Erythroblast (primary cell): ENCODE data around the gene CFAP43.
A peak's percentile ranks its signal among the peaks of the same experiment; 100 is the strongest.

Experiments
- DNase-seq, 2 experiments: peaks; one replicate each; lab custom pipeline; 2025; lab: John Stamatoyannopoulos, UW
- GATA1 ChIP-seq: IDR thresholded peaks from 2 replicates; pipeline ENCODE4 v1.6.1; 2011; ENCODE audit warnings: low read depth, mild to moderate bottlenecking, control low read depth, low read length, moderate library complexity
- POLR2A ChIP-seq: IDR thresholded peaks from 2 replicates; pipeline ENCODE4 v1.6.1; 2011; ENCODE audit warnings: mild to moderate bottlenecking, low read length

The CFAP43 gene

GRCh38 chr10:104098358-104098925 is 133.7 kb downstream of the CFAP43 start:
- DNase-seq, result no peak
- TF ChIP-seq POLR2A, result no peak
- no peak for TF ChIP-seq GATA1

- DNase-seq, result no peak
- no peak for TF ChIP-seq GATA1
Observed at GRCh38 chr10:104096692-104097091, 135.5 kb downstream of the CFAP43 start.

GRCh38 chr10:104092749-104093148 is 139.4 kb downstream of the CFAP43 start:
- no peak for DNase-seq
- no peak for TF ChIP-seq POLR2A
- TF ChIP-seq GATA1, result no peak

DNA sequence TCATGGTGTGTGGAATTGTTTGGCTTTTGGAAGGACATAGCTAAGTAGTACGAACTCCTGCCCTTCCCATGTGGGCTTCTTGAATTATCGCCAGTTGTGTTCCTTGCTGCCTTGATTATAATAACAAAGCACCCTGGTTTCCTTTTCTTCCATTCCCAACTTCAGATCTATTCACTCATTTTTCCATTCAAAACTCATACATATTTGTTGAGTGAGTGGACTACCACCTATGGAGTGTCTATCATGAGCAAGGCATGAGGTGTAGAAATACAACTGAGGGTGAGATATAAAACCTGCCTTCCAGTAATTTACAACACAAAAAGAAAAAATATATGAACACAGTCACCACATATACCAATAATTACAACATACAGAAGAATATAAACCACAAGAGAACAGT is 141.6 kb downstream of the CFAP43 start:
- TF ChIP-seq POLR2A (no peak), GATA1 (no peak)
- no peak for DNase-seq

DNA sequence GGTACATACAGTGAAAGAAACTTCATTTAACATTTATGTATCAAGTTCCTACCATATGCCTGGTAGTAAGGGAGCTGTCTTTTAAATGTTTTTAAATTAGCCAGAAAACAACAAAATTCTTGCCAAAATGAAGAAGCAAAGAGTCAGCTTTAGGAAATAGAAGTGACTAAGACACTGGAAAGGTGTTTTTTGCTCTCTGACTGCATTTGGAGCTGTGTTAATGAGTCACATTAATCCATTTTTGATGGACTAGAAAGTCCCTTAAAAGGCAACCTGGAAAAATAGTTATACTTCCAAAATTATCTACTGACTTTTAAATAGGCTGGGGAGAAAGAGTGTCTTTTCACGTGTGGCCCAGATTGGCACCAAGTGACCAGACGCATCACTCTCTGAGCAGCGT is 142.5 kb downstream of the CFAP43 start:
- TF ChIP-seq POLR2A, result no peak
- TF ChIP-seq GATA1, result no peak
- DNase-seq, result no peak

DNA sequence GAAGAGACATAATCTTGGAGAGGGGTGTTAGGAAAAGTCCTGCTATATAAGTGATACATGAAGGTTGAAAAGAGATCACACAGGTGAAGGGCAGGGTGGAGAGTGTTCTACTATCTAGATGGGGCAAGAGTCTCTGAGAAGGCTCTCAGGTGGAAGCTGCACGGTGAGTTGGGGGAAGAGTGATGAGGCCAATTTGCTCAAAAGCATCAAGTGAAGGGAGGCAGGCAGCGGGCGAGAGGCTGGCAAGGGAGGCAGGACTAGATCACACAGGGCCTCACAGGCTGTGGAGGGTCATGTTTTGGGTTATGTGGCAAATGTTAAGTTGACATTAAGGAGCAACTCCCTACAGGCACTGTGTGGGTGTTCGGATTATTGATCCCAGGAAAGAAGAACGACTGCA is 143.9 kb downstream of the CFAP43 start:
- no peak for DNase-seq
- TF ChIP-seq POLR2A (no peak), GATA1 (no peak)

DNA sequence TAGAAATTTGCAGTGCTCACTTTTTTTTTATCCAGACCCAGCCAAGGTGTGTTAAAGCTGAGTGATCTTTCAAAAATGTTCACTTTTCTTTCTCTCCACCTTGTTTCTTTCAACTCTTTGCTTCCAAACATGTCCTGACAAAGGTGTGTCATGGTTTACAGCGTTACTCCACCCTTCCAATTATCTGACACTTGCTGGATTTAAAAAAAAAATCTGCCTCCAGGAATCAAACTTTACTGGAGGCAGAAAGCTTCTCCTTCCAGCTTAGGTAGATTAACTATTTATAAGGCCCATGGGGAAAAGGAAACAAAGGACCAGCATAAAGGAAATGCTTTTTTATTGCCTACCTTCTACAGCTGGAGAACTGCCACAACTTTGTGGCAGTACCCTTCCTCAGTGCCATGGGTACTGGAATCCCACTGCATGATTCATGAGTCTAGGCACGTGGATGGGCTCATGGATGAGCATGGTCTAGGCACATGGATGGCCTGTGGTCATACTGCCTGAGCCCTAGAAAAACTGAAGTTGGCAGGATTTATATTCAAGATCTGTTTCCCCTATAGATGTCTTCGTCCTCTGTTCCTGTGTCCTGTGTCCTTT is 146.3 kb downstream of the CFAP43 start, which contains the start of gene COL17A1:
Gene COL17A1, minus strand, starts transcription at position 80 of the 600 bp plus-strand sequence. CDS start 5,207 bp downstream, outside the sequence.
- TF ChIP-seq POLR2A (no peak), GATA1 (no peak)
- DNase-seq, result no peak

- DNase-seq, result no peak
- TF ChIP-seq GATA1, result no peak
- TF ChIP-seq POLR2A, result no peak
Observed at GRCh38 chr10:104084482-104085142, 147.6 kb downstream of the CFAP43 start.

GRCh38 chr10:104081998-104082397 is 150.2 kb downstream of the CFAP43 start:
- DNase-seq, result no peak
- TF ChIP-seq GATA1 (no peak), POLR2A (no peak)

DNA sequence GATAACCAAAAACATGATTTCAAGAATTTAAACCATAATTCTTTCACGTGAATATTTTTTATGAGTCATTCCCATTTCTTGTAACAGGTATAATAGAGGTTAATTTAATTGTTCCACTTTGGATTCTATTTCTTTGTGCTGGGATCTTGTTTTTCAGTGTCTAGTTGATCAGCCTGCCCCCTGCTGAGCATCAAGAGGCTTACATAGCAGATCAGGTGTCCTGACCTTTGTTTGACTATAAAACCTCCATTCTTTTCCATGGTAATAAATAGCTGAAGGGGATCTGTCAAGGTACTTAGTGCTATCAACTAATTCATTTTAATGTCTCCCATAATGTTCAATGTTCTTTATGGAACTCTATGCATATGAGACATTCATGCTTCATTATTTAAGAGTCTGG is 151.4 kb downstream of the CFAP43 start:
- no peak for TF ChIP-seq GATA1
- TF ChIP-seq POLR2A, result no peak
- peak; percentile 41 to 56 for DNase-seq
